GM12891 (cell line): ENCODE results near the gene IGF1R.

Source experiments
- POLR2A ChIP-seq: IDR thresholded peaks from 2 replicates; pipeline ENCODE4 v1.6.1; 2011; ENCODE audit warnings: low read depth, low read length, control low read depth
- POU2F2 ChIP-seq: IDR thresholded peaks from 2 replicates; pipeline ENCODE4 v1.6.1; 2011; ENCODE audit warnings: low read depth, mild to moderate bottlenecking, control low read depth, low read length, moderate library complexity

DNA sequence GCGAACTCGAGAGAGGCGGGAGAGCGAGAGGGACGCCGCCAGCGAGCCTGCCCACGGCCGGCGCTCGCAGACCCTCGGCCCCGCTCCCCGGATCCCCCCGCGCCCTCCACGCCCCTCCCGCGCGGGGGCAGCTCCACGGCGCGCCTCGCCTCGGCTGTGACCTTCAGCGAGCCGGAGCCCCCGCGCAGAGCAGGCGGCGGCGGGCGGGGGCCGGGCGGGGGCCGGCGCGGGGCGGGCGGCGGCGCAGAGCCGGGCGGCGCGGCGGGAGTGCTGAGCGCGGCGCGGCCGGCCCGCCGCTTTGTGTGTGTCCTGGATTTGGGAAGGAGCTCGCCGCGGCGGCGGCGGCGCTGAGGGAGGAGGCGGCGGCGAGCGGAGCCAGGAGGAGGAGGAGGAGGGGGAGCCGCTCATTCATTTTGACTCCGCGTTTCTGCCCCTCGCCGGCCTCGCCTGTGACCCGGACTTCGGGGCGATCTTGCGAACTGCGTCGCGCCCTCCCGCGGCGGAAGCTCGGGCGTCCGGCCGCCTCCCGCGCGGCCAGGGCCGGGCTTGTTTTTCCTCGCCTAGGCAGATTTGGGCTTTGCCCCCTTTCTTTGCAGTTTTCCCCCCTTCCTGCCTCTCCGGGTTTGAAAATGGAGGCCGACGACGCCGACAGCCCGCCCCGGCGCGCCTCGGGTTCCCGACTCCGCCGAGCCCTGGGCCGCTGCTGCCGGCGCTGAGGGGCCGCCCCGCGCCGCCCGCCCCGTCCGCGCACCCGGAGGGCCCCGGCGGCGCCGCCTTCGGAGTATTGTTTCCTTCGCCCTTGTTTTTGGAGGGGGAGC, 524 bp downstream of the IGF1R start:
- TF ChIP-seq POLR2A (no peak), POU2F2 (no peak)
